Suprapubic skin (tissue), 4 donors: ENCODE measurements around the gene OR5K4.
"Not testable (repeated sequence)": the region's sequence is repeated elsewhere in the genome, so short reads cannot be mapped to it uniquely, and the experiment has no call there.

Experiments used
- POLR2A ChIP-seq, 2 donors: fragments of 450-650 bp; IDR thresholded peaks; one replicate each; pipeline ENCODE4 v1.6.1; 2017; ENCODE audit warnings: antibody characterized with exemption in 2 of 2, mild to moderate bottlenecking in 2 of 2, moderate library complexity in 2 of 2
- POLR2AphosphoS5 ChIP-seq, 3 donors: sonication (generic); formaldehyde crosslinking; IDR thresholded peaks; one replicate each; pipeline ENCODE4 v1.6.1; 2017; ENCODE audit warnings: antibody characterized with exemption in 3 of 3

DNA sequence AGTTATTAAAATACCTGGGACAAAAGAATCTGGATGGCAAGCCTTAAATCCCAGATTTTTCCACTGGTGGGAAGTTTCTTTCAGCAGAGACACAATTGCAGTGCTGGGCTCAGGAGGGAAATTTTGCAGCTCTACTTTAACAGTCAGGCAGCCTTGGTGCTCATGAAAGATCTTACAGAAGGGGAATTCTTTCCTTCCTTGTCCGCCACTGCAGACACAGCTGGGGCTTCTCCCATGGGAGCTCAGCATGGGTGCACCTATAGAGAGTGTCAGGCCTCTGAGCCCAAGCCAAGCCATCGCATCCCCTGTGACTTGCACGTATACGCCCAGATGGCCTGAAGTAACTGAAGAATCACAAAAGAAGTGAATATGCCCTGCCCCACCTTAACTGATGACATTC, 42.8 kb downstream of the OR5K4 start:
- TF ChIP-seq POLR2AphosphoS5, POLR2A (IDR thresholded peaks at IDR 0.05): not testable (repeated sequence)
